GM10248 (cell line): Measurements from ENCODE around the gene PLSCR1.

ENCODE experiments used
- CTCF ChIA-PET: fragments of 300-600 bp; sonication (Branson Sonifier 250); formaldehyde crosslinking; extraction: SDS; loops from one replicate; lab custom pipeline; 2021; ENCODE audit warnings: antibody characterized with exemption; lab: Yijun Ruan, JAX
- POLR2A ChIA-PET: fragments of 350-650 bp; sonication (Branson Sonifier 250); formaldehyde crosslinking; extraction: SDS; loops from one replicate; lab custom pipeline; 2020; ENCODE audit warnings: antibody characterized with exemption; lab: Yijun Ruan, JAX
- DNase-seq: peaks from one replicate; pipeline ENCODE4 v3.0.0; 2012; ENCODE audit errors: extremely low spot score
- CTCF ChIP-seq: IDR thresholded peaks from 2 replicates; pipeline ENCODE4 v1.5.1; 2012; ENCODE audit warnings: mild to moderate bottlenecking, low read depth; ENCODE audit errors: extremely low read depth, missing control alignments, control extremely low read depth

Gene PLSCR1

GRCh38 chr3:146469150-146470017, 75.0 kb downstream of the PLSCR1 start, which contains the start of gene PLSCR2:
Gene PLSCR2 (minus strand): TSS chr3:146469561. CDS start chr3:146459904, 9,657 bp downstream.
- peak; percentile 85 for DNase-seq
- CTCF ChIA-PET, result interaction anchor here (0.9 to 1.6 kb wide), 3 partner anchors 23 to 280 kb away, joined by 3 to 5 read pairs (median 3); no protein-coding TSS in a partner anchor
- POLR2A ChIA-PET, result no interaction called here
- TF ChIP-seq CTCF, result no peak

DNA sequence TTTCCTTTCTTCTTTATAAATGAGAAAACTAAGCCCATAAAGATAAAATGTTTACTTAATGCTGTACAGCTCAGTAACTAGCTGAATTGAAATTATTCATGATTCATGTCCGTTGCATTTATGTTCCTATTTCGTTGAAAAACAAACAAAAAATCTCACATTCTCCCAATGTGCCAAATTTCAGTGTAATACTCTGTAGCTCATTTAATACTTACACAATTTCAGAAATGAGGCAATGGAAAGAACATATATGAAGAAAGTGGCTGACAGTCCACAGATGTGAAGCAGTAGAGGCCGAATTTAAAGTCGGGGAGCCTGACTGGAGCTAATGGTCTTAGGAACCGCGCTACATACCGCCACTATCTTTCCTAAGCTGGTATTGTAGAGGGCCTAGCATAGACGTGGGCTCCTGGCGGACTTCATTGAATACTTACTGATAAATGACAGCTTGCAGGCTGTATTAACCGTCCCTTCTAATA, 75.7 kb downstream of the PLSCR1 start:
- ChIA-PET CTCF (interaction anchor here (0.6 to 1.6 kb wide), 4 partner anchors 24 to 279 kb away, joined by 3 to 5 read pairs (median 3); no protein-coding TSS in a partner anchor), POLR2A (no interaction called here)
- DNase-seq, result no peak
- no peak for TF ChIP-seq CTCF

GRCh38 chr3:146468234-146468633, 76.2 kb downstream of the PLSCR1 start:
- POLR2A ChIA-PET, result no interaction called here

GRCh38 chr3:146466604-146467003, 77.8 kb downstream of the PLSCR1 start:
- ChIA-PET POLR2A (no interaction called here), CTCF (no interaction called here)
- no peak for TF ChIP-seq CTCF
- DNase-seq, result no peak

More at GRCh38 chr3:146468234-146468633, 76.2 kb downstream of the PLSCR1 start:
- no peak for TF ChIP-seq CTCF
- no peak for DNase-seq
- CTCF ChIA-PET, result interaction anchor here (0.6 kb wide), 1 partner anchor 219 kb away, joined by 3 read pairs; no protein-coding TSS in a partner anchor

GRCh38 chr3:146465693-146466465, 78.5 kb downstream of the PLSCR1 start:
- CTCF ChIA-PET, result interaction anchor here (1.5 to 1.6 kb wide), 2 partner anchors 10 to 75 kb away, joined by 3 to 4 read pairs; no protein-coding TSS in a partner anchor

More at GRCh38 chr3:146465693-146466465, 78.5 kb downstream of the PLSCR1 start:
- POLR2A ChIA-PET, result no interaction called here
- DNase-seq, result no peak
- no peak for TF ChIP-seq CTCF
